Body of pancreas (tissue), 4 donors: ENCODE data around the gene DBX1. TPM values are rescaled to one million over a fixed set of nuclear protein-coding genes. Genes with fewer than 3 reads are reported as not detected.
A peak's percentile ranks its signal among the peaks of the same experiment; 100 is the strongest.

Experiments used
- ATAC-seq: fragments of 150-250 bp; one replicate; pipeline ENCODE4 v1.9.1; 2016
- DNase-seq, 4 donors: peaks; one replicate each; pipeline ENCODE4 v3.0.0-alpha.2; 2019
- H3K27ac ChIP-seq, 4 donors: fragments of 200-600 bp; sonication (generic); 1 replicate in 3 of 4; 2 replicates in 1 of 4; pipeline versions ENCODE4 v1.5.1 to v1.6.1; 2016 to 2019; ENCODE audit warnings: mild to moderate bottlenecking in 1 of 4, mixed read lengths in 1 of 4, moderate library complexity in 1 of 4
- H3K27me3 ChIP-seq, 2 donors: fragments of 200-600 bp; sonication (generic); one replicate each; pipeline ENCODE4 v1.6.0; 2016; ENCODE audit warnings: mild to moderate bottlenecking in 1 of 2
- H3K36me3 ChIP-seq, 2 donors: fragments of 200-600 bp; sonication (generic); replicated peaks in 1 of 2; 2 replicates each; pipeline ENCODE4 v1.5.1; 2016; ENCODE audit warnings: low read depth in 2 of 2; ENCODE audit not compliant: insufficient read depth in 1 of 2
- H3K4me1 ChIP-seq: fragments of 200-600 bp; sonication (generic); one replicate; pipeline ENCODE4 v1.6.0; 2016
- H3K4me3 ChIP-seq, 2 donors: fragments of 200-600 bp; sonication (generic); 1 replicate in 1 of 2; 2 replicates in 1 of 2; pipeline ENCODE4 v1.5.1; 2016 to 2019
- H3K9me3 ChIP-seq, 3 donors: fragments of 200-600 bp; sonication (generic); 1 replicate in 2 of 3; 2 replicates in 1 of 3; pipeline ENCODE4 v1.5.1; 2016
- CTCF ChIP-seq, 7 experiments: fragments of 450-650 bp in 4 of 7; fragments of 200-600 bp in 3 of 7; sonication (generic) in 3 of 7; IDR thresholded peaks; one replicate each; pipeline ENCODE4 v1.5.1; 2016 to 2019; ENCODE audit warnings: antibody characterized with exemption in 7 of 7
- POLR2A ChIP-seq, 3 donors: fragments of 450-650 bp; IDR thresholded peaks; one replicate each; pipeline ENCODE4 v1.6.1; 2016; ENCODE audit warnings: antibody characterized with exemption in 3 of 3, mild to moderate bottlenecking in 2 of 3
- WGBS, 2 donors: methylation state at CpG; one replicate each; pipeline ENCODE4 v1.1.5; 2017; 5-methylcytosine and 5-hydroxymethylcytosine counted together
- intact Hi-C: fragments of 100-400 bp; cut with DNase I; formaldehyde crosslinking; loops from one replicate; pipeline ENCODE4 v1.15.1; 2023
- total RNA-seq, 2 donors: library from RNA; depleted of rRNA; stranded (reverse); fragments of >200 nt; gene quantifications; one replicate each; pipeline ENCODE4 v1.1.0, GENCODE V29; 2016

Gene DBX1
- total RNA-seq, 2 donors from 2014 or later, result not detected

GRCh38 chr11:20156280-20156875 lies 3.9 kb downstream of the DBX1 start:
- peak in 2 of 4 donors; percentile 6 to 16 for DNase-seq
- Histone ChIP-seq H3K9me3 (no peaks in the 10 kb centered on the region), H3K27ac (no peak overlapping the region), H3K4me3 (no peak overlapping the region), H3K36me3 (no peaks in the 10 kb centered on the region), H3K27me3 (peaks cover 0 to 37% of the 10 kb centered on the region in 2 donors), H3K4me1 (peaks cover 17% of the 10 kb centered on the region)
- 3 to 4% methylated on average over 6 to 51 of the region's 51 CpGs for WGBS, 2 donors
- intact Hi-C loops, result no loop called here
- no peak for TF ChIP-seq CTCF (IDR thresholded peaks at IDR 0.05)
- TF ChIP-seq POLR2A (IDR thresholded peaks at IDR 0.05), result no peak
- ATAC-seq, result no peak

- Histone ChIP-seq H3K27me3 (peaks cover 0 to 37% of the 10 kb centered on the region in 2 donors), H3K9me3 (no peaks in the 10 kb centered on the region), H3K4me1 (peaks cover 17% of the 10 kb centered on the region), H3K27ac (no peak overlapping the region), H3K4me3 (no peak overlapping the region), H3K36me3 (no peaks in the 10 kb centered on the region)
- intact Hi-C loops, result no loop called here
- DNase-seq (no peak), ATAC-seq (no peak)
- WGBS, 2 donors, result 21 to 25% methylated on average over 17 to 19 of the region's 19 CpGs
- no peak for TF ChIP-seq CTCF (IDR thresholded peaks at IDR 0.05)
- TF ChIP-seq POLR2A (IDR thresholded peaks at IDR 0.05), result no peak
These were observed 4.5 kb downstream of the DBX1 start for GRCh38 chr11:20155683-20156279.

- intact Hi-C loops, result no loop called here
- TF ChIP-seq POLR2A (IDR thresholded peaks at IDR 0.05), result no peak
- no peak for TF ChIP-seq CTCF (IDR thresholded peaks at IDR 0.05)
- no peak for DNase-seq
These were observed 5.9 kb downstream of the DBX1 start for GRCh38 chr11:20154381-20154780.

GRCh38 chr11:20138707-20139106 lies 21.6 kb downstream of the DBX1 start:
- no peak for TF ChIP-seq POLR2A (IDR thresholded peaks at IDR 0.05)
- TF ChIP-seq CTCF (IDR thresholded peaks at IDR 0.05), result no peak
- Histone ChIP-seq H3K27me3 (no peaks in the 10 kb centered on the region), H3K36me3 (no peaks in the 10 kb centered on the region), H3K4me3 (no peak overlapping the region), H3K4me1 (no peaks in the 10 kb centered on the region), H3K9me3 (no peaks in the 10 kb centered on the region), H3K27ac (no peak overlapping the region)
- intact Hi-C loops, result loop anchor here (10.0 kb wide), 1 partner anchor 584 kb away; no protein-coding TSS in a partner anchor
- DNase-seq (no peak), ATAC-seq (no peak)
- WGBS, 2 donors, result 82 to 90% methylated on average over 4 of the region's 4 CpGs

More at GRCh38 chr11:20154381-20154780, 5.9 kb downstream of the DBX1 start:
- no peak for ATAC-seq
- Histone ChIP-seq H3K36me3 (no peaks in the 10 kb centered on the region), H3K4me1 (peaks cover 17% of the 10 kb centered on the region), H3K27ac (no peak overlapping the region), H3K9me3 (no peaks in the 10 kb centered on the region), H3K4me3 (no peak overlapping the region), H3K27me3 (peaks cover 0 to 32% of the 10 kb centered on the region in 2 donors)
- 92 to 96% methylated on average over 1 of the region's 1 CpG for WGBS, 2 donors

GRCh38 chr11:20137637-20138036 lies 22.6 kb downstream of the DBX1 start:
- no peaks in the 10 kb centered on the region for H3K4me1 ChIP-seq
- no peaks in the 10 kb centered on the region for H3K36me3 ChIP-seq
- H3K4me3 ChIP-seq, result no peak overlapping the region
- TF ChIP-seq CTCF (IDR thresholded peaks at IDR 0.05) (no peak), POLR2A (IDR thresholded peaks at IDR 0.05) (no peak)
- no peak overlapping the region for H3K27ac ChIP-seq
- H3K9me3 ChIP-seq, result no peaks in the 10 kb centered on the region
- DNase-seq (no peak), ATAC-seq (no peak)
- intact Hi-C loops, result loop anchor here (10.0 kb wide), 1 partner anchor 583 kb away; no protein-coding TSS in a partner anchor
- no peaks in the 10 kb centered on the region for H3K27me3 ChIP-seq
